HG02973 (cell line): ENCODE results near the gene TENT5A.

ENCODE experiments used
- ATAC-seq: cut with Tn5 transposase; IDR thresholded peaks from one replicate; pipeline ENCODE4 v1.9.1; 2021; ENCODE audit warnings: moderate library complexity; ENCODE audit not compliant: unreplicated experiment

Gene TENT5A

DNA sequence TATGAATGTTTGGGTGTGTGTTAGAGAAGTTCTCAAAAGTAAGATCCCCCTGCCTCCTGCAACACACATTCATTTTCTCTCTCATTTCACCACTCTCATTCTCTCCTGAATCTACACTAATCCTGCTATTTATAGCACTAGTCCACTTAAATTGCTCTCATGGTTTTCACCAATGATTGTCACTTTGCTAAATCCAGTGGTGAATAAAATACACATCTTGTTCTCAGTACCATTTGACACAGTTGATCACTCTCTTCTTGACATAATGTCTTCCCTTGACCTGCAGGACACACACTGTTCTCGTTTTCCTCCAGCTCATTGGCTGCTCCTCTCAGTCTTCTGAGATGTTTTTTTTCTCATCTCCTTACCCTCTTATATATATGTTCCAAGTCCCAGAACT, 32.1 kb downstream of the TENT5A start:
- no peak for ATAC-seq

DNA sequence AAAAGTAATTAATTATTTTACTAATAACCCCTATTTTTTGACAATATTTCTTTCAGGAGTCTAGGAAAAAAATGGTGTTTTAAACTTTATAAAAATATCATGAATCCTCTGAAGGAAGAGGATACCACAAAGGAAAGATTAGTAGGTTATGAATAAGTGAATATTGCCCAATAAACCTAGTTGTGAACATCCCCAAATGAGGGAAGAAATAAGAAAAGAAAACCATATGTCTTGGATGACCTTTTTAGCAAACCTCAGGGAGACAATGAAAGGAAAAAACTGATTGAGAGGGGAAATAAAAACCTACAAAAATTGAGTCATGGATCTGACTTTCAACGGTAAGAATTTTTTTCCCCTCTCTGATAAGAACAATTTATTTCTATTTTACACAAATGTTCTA, 34.4 kb downstream of the TENT5A start:
- no peak for ATAC-seq

DNA sequence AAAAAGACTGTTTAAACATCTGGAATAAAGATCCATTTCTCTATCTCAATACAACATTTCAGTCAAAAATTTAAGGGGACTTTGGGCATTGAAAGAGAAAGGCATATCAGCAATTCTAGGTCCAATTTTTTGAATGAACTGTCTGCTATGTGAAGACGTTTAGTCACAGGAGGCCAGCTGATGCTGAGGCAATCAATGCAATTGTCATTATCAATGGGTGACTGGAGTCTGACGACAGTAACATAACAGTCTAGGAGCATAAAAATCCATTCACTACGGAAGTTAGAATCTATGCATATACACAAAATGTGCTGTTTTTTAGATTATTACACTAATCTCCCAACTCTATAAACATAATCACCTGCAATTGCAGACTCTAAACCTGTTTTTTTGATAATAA, 37.8 kb downstream of the TENT5A start:
- no peak for ATAC-seq

DNA sequence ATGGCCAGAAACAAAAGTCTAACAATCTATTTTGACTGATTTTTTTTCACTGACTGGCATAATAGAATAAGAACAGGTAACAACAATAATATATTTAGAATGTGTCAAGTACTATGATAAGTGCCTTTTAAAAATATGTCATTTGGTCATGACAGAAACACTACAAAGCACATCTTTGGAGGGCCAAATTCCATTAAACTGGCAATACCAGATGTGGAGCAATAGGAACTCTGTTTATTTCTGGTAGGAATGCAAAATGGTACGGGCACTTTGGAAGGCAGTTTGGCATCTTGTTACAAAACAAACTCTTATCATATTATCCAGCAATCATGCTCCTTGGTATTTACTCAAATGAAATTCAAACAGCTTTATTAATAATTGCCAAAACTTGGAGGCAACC, 39.3 kb downstream of the TENT5A start:
- ATAC-seq: no peak

DNA sequence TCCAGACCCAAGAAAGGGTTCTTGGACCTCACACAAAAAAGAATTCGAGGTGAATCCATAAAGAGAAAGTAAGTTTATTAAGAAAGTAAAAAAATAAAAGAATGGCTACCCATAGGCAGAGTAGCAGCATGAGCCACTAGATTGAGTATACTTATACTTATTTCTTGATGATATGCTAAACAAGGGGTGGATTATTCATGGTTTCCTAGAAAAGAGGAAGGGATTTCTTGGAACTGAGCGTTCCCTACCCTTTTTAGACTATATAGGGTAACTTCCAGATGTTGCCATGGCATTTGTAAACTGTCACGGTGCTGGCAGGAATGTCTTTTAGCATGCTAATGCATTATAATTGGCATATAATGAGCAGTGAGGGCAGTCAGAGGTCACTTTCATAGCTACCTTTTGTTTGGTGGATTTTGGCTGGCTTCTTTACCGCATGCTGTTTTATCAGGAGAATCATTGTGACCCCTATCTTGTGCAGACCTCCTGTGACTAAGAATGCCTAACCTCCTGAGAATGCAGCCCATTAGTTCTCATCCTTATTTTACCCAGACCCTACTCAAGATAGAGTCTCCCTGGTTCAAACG, 44.3 kb downstream of the TENT5A start:
- no peak for ATAC-seq

DNA sequence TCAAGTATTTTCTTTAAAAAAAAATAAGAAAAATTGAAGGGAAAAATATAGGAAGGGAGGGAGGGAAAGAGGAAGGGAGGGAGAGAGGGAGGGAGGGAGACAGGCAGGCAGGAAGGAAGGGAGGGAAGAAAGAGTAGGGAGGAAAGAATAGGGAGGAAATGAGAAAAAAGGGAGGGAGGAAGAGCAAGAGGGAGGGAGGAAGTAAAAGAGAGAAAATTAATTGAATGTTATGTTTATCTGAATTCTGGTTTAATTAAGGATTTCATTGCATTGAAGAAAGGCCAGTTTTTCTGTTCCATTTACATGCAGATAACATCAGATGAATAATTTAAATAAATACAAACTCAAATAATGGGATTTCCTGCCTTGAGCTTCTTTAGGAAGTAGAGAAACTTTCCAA, 47.8 kb downstream of the TENT5A start:
- ATAC-seq: no peak

DNA sequence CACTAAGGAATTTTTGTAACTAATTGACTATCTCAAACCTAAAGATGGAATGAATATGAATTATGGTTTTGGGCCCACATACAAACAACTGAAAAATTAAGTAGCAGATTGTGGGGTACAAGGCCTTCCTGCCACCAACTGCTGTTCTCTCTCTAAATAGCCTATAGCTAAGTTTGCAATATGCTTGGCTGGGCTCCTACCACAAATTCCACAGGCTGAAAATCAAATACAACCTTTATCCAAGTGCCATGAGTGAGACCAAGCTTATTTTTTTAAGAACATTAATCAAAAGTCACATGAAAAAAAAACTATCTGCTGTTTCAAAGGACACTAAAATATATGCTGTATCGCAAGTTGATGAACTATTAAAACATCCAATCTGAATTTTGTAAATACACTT, 52.1 kb downstream of the TENT5A start:
- no peak for ATAC-seq

DNA sequence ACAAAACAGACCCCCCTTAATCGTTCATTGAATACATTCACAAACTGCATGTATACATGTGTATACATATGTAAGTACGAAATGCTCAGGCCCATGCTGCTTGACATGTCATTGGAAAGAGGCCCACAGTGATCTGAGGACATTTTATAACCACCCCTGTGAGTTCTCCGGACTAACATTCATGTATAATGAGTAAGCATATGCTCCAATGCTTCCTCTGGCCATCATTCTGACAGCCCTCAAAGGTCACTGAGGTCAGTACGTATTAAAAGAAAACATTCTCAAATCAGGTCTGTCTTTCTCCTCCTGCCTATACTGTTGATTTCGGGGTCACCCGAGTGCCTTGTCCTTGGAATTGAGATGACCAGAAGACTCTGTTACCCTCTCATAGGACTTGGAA, 54.9 kb downstream of the TENT5A start:
- no peak for ATAC-seq

DNA sequence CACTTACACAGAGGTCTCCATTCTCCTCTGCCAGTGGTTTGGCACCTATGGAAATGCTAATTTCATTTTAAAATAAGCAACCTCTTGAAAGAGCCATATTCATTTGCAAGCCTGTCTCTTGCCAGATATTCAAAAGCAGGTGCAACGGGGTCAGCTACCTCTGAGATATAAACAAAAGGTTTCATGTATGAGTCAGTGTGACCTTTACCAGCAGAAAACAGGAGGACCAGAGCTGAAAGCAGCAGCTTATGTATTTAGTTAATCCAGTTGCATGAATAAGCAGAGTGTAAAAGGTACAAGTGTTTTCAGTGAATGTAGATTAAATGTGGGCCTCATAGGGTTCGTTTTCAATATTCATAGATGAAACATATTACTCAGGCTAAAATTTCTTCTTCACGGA, 56.0 kb downstream of the TENT5A start:
- ATAC-seq: no peak
